Natural killer cell (primary cell): ENCODE measurements around the gene NUB1. TPM values are rescaled to one million over a fixed set of nuclear protein-coding genes. Genes with fewer than 3 reads are reported as not detected.

Experiments
- ATAC-seq, 3 donors: fragments of 150-1000 bp in 2 of 3; fragments of 200-7000 bp in 1 of 3; cut with Tn5 transposase; 1 replicate in 1 of 3; 2 replicates in 2 of 3; pipeline ENCODE4 v1.10.0; 2021; ENCODE audit warnings: mild to moderate bottlenecking in 2 of 3, moderate library complexity in 2 of 3
- DNase-seq, 2 donors: peaks; one replicate each; pipeline versions ENCODE4 v3.0.0 to v3.0.0-alpha.2; 2013 to 2021; ENCODE audit warnings: mixed read lengths in 1 of 2
- H3K27ac ChIP-seq: one replicate; pipeline ENCODE4 v1.5.1; 2013; ENCODE audit warnings: mild to moderate bottlenecking, low read length
- H3K27me3 ChIP-seq: one replicate; pipeline ENCODE4 v1.6.1; 2013; ENCODE audit warnings: low read length; ENCODE audit not compliant: control insufficient read depth, insufficient read depth
- H3K36me3 ChIP-seq: one replicate; pipeline ENCODE4 v1.6.1; 2013; ENCODE audit warnings: low read length; ENCODE audit not compliant: control insufficient read depth, insufficient read depth
- H3K4me1 ChIP-seq: one replicate; pipeline ENCODE4 v1.6.1; 2013; ENCODE audit warnings: low read length; ENCODE audit not compliant: control insufficient read depth, insufficient read depth
- H3K4me3 ChIP-seq: one replicate; pipeline ENCODE4 v1.5.1; 2013; ENCODE audit warnings: low read length
- H3K9me3 ChIP-seq: one replicate; pipeline ENCODE4 v1.6.1; 2013; ENCODE audit warnings: low read length; ENCODE audit not compliant: control insufficient read depth, insufficient read depth
- H3K27ac Mint-ChIP-seq, 2 donors: one replicate each; pipeline ENCODE4 v1.8.0; 2022; ENCODE audit warnings: mild to moderate bottlenecking in 2 of 2, mixed read lengths in 2 of 2, moderate library complexity in 1 of 2
- H3K27me3 Mint-ChIP-seq, 2 donors: one replicate each; pipeline ENCODE4 v1.8.0; 2022; ENCODE audit warnings: low read depth in 2 of 2, mixed read lengths in 2 of 2
- H3K36me3 Mint-ChIP-seq: one replicate; pipeline ENCODE4 v1.8.0; 2022; ENCODE audit warnings: mixed read lengths
- H3K4me1 Mint-ChIP-seq, 2 donors: one replicate each; pipeline ENCODE4 v1.8.0; 2022; ENCODE audit warnings: mixed read lengths in 2 of 2
- H3K4me3 Mint-ChIP-seq: one replicate; pipeline ENCODE4 v1.8.0; 2022; ENCODE audit warnings: mild to moderate bottlenecking, moderate library complexity, mixed read lengths
- H3K9me3 Mint-ChIP-seq, 2 donors: one replicate each; pipeline ENCODE4 v1.8.0; 2022; ENCODE audit warnings: mixed read lengths in 2 of 2
- WGBS: methylation state at CpG from one replicate; pipeline ENCODE4 v1.1.7; 2013; ENCODE audit warnings: missing lambda C conversion rate; ENCODE audit not compliant: insufficient coverage; 5-methylcytosine and 5-hydroxymethylcytosine counted together
- intact Hi-C: fragments of 100-400 bp; cut with micrococcal nuclease; formaldehyde crosslinking; loops from one replicate; pipeline ENCODE4 v1.14.2; 2022
- total RNA-seq, 4 donors: library from RNA; stranded (reverse); fragments of 120-200 nt in 1 of 4; gene quantifications; one replicate each; pipeline versions ENCODE4 v1.2.3 to v1.2.4, GENCODE V29; 2013 to 2022
- TF ChIP-seq, protein P1 (sequence below): fragments of 200-600 bp; IDR thresholded peaks from one replicate; pipeline ENCODE4 v1.8.0; 2022; ENCODE audit warnings: antibody characterized with exemption

The NUB1 gene
- total RNA-seq, 3 donors from 2014 or later (not counting 1 experiment from before 2014, with no cell fraction given): 110 to 113 (median 111) TPM

- Mint-ChIP-seq H3K4me1 (peaks cover 14 to 25% of the 10 kb centered on the region in 2 donors), H3K9me3 (no peaks in the 10 kb centered on the region), H3K27me3 (no peaks in the 10 kb centered on the region), H3K4me3 (peak overlapping the region; percentile 95), H3K27ac (peak overlapping the region; percentile 91 to 96), H3K36me3 (peaks cover 7% of the 10 kb centered on the region)
- Histone ChIP-seq H3K27ac (peak overlapping the region; percentile 91), H3K27me3 (no peaks in the 10 kb centered on the region), H3K36me3 (peaks cover 26% of the 10 kb centered on the region), H3K4me1 (peaks cover 27% of the 10 kb centered on the region), H3K4me3 (peak overlapping the region; percentile 95), H3K9me3 (peaks cover 5% of the 10 kb centered on the region)
- DNase-seq (no peak), ATAC-seq (no peak)
- TF ChIP-seq, protein P1, sequence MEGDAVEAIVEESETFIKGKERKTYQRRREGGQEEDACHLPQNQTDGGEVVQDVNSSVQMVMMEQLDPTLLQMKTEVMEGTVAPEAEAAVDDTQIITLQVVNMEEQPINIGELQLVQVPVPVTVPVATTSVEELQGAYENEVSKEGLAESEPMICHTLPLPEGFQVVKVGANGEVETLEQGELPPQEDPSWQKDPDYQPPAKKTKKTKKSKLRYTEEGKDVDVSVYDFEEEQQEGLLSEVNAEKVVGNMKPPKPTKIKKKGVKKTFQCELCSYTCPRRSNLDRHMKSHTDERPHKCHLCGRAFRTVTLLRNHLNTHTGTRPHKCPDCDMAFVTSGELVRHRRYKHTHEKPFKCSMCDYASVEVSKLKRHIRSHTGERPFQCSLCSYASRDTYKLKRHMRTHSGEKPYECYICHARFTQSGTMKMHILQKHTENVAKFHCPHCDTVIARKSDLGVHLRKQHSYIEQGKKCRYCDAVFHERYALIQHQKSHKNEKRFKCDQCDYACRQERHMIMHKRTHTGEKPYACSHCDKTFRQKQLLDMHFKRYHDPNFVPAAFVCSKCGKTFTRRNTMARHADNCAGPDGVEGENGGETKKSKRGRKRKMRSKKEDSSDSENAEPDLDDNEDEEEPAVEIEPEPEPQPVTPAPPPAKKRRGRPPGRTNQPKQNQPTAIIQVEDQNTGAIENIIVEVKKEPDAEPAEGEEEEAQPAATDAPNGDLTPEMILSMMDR: no peak
- intact Hi-C loops: loop anchor here (1.0 to 10.0 kb wide), 4 partner anchors 7 to 261 kb away; partner anchors contain the start of genes ABCF2, FASTK, RHEB and TMUB1
- WGBS: 74% methylated on average over 8 of the region's 8 CpGs
These were observed 1.2 kb downstream of the NUB1 start for GRCh38 chr7:151342811-151343210.

GRCh38 chr7:151343516-151343915, 1.9 kb downstream of the NUB1 start:
- intact Hi-C loops: loop anchor here (5.0 to 10.0 kb wide), 3 partner anchors 116 to 261 kb away; partner anchors contain the start of genes ABCF2, FASTK, RHEB and TMUB1
- TF ChIP-seq, protein P1: no peak

DNA sequence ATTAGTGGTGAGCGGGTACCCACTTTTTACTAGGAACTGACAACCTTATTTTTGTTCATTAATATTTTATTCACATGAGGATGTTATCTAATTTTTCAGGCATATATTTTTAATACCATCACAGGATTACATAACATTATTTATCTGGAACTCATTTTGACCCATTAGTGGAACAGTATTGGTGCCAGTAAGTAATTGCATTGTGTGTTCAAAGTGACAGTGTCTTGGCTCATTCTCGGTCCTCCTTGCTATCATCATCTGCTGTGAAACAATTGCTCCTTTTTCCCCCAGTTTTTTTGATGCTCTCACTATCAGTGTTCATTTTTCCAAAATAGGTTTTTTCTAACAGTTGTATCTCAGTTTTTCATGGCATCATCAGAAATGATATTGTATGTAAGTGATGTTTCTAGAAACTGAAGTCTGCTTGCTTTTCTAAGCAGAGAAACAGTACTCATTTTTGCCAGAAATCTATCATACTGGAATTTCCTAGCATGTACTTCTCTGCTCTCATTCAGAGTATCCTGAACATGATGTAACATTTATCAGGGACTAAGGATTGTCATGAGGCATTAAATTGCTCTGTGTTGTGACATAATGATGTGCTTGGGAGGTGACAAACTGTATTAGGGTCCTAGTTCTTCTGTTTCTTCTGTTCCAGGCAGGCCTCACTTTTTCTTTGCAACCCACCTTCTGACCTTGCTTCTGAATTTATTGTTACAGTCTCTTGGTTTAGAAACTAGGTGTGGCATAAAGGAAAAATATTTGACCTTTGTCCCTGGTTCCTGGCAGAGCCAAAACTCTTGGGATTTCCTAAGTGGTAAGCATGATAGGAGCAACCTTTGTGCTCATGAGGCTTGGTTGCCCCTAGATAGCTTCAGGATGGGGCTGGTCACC, 4.2 kb downstream of the NUB1 start:
- Mint-ChIP-seq H3K27ac (peak overlapping the region; percentile 47 to 66), H3K4me3 (no peak overlapping the region), H3K4me1 (peaks cover 17 to 33% of the 10 kb centered on the region in 2 donors), H3K36me3 (peaks cover 7% of the 10 kb centered on the region), H3K27me3 (no peaks in the 10 kb centered on the region), H3K9me3 (no peaks in the 10 kb centered on the region)
- no peak for ATAC-seq
- Histone ChIP-seq H3K27me3 (no peaks in the 10 kb centered on the region), H3K4me1 (peaks cover 32% of the 10 kb centered on the region), H3K4me3 (no peak overlapping the region), H3K27ac (no peak overlapping the region), H3K36me3 (peaks cover 35% of the 10 kb centered on the region), H3K9me3 (no peaks in the 10 kb centered on the region)
- TF ChIP-seq, protein P1: no peak
- 77% methylated on average over 1 of the region's 2 CpGs for WGBS
- intact Hi-C loops: loop anchor here (10.0 kb wide), 1 partner anchor 169 kb away; the partner anchor contains the start of gene RHEB
- no peak for DNase-seq

More at GRCh38 chr7:151343516-151343915, 1.9 kb downstream of the NUB1 start:
- no peak for DNase-seq
- Histone ChIP-seq H3K27me3 (no peaks in the 10 kb centered on the region), H3K27ac (no peak overlapping the region), H3K36me3 (peaks cover 26% of the 10 kb centered on the region), H3K4me3 (no peak overlapping the region), H3K4me1 (peaks cover 28% of the 10 kb centered on the region), H3K9me3 (peaks cover 5% of the 10 kb centered on the region)
- H3K27ac Mint-ChIP-seq: peak overlapping the region; percentile 91 to 96
- WGBS: 96% methylated on average over 9 of the region's 9 CpGs
- H3K27me3 Mint-ChIP-seq: no peaks in the 10 kb centered on the region
- peak overlapping the region; percentile 95 for H3K4me3 Mint-ChIP-seq
- peaks cover 7% of the 10 kb centered on the region for H3K36me3 Mint-ChIP-seq
- peaks cover 14 to 25% of the 10 kb centered on the region in 2 donors for H3K4me1 Mint-ChIP-seq
- ATAC-seq: no peak
- H3K9me3 Mint-ChIP-seq: no peaks in the 10 kb centered on the region
